NT2/D1 (cell line): ENCODE measurements around the gene ERC1.

Source experiments
- SUZ12 ChIP-seq: IDR thresholded peaks from 2 replicates; pipeline ENCODE4 v1.6.1; 2011; ENCODE audit not compliant: insufficient read length, insufficient read depth; ENCODE audit errors: extremely low read depth
- YY1 ChIP-seq: IDR thresholded peaks from 2 replicates; pipeline ENCODE4 v1.6.1; 2011; ENCODE audit not compliant: insufficient read length, insufficient read depth

DNA sequence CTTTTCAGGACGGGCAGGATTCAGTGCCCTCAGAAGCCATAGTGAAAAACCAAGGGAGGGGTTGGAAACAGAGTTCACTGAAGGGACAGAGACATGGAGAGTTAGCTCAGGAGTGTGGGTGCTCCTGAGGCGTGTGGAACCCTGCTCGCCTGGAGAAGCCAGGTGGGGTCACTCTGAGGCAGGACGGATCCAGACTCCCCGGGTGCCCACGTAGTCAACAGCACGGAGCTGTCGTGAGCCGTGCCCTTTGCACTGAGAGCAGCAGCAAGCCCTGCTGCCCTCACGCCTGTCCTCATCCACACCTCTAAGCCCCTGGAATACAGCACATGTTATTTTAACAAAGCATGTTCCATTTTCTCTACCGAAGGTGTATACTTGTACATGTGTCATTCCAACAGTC, 488.6 kb downstream of the ERC1 start:
- TF ChIP-seq SUZ12, result no peak
- TF ChIP-seq YY1, result no peak
